Liver (tissue), 9 donors: ENCODE data around the gene GNAT2. TPM values are rescaled to one million over a fixed set of nuclear protein-coding genes. Genes with fewer than 3 reads are reported as not detected.

Source experiments
- DNase-seq: peaks from one replicate; pipeline ENCODE4 v3.0.0-alpha.2; 2017; ENCODE audit warnings: low spot score
- H3K27ac ChIP-seq, 2 donors: one replicate each; pipeline ENCODE4 v1.7.0; 2013; ENCODE audit warnings: inconsistent platforms in 2 of 2, low read length in 2 of 2, control low read depth in 1 of 2, low read depth in 1 of 2, mild to moderate bottlenecking in 1 of 2
- H3K27me3 ChIP-seq, 4 donors: one replicate each; pipeline versions ENCODE4 v1.6.1 to v1.7.0; 2013; ENCODE audit warnings: low read length in 3 of 4, inconsistent platforms in 1 of 4, mild to moderate bottlenecking in 1 of 4, moderate library complexity in 1 of 4; ENCODE audit not compliant: control insufficient read depth in 4 of 4, insufficient read depth in 4 of 4
- H3K36me3 ChIP-seq, 4 donors: one replicate each; pipeline versions ENCODE4 v1.6.1 to v1.7.0; 2013; ENCODE audit warnings: low read length in 3 of 4, mild to moderate bottlenecking in 3 of 4, low read depth in 1 of 4, moderate library complexity in 1 of 4; ENCODE audit not compliant: control insufficient read depth in 4 of 4, insufficient read depth in 3 of 4
- H3K4me1 ChIP-seq, 4 donors: one replicate each; pipeline versions ENCODE4 v1.6.1 to v1.7.0; 2013; ENCODE audit warnings: low read length in 3 of 4, mild to moderate bottlenecking in 3 of 4, moderate library complexity in 1 of 4; ENCODE audit not compliant: control insufficient read depth in 4 of 4, insufficient read depth in 4 of 4
- H3K4me3 ChIP-seq, 3 donors: one replicate each; pipeline versions ENCODE4 v1.6.1 to v1.7.0; 2013; ENCODE audit warnings: low read length in 3 of 3, control low read depth in 1 of 3, low read depth in 1 of 3, mild to moderate bottlenecking in 1 of 3
- H3K9ac ChIP-seq, 2 donors: one replicate each; pipeline ENCODE4 v1.7.0; 2013; ENCODE audit warnings: low read length in 2 of 2, mild to moderate bottlenecking in 2 of 2, moderate library complexity in 2 of 2, control low read depth in 1 of 2, low read depth in 1 of 2
- H3K9me3 ChIP-seq, 4 donors: one replicate each; pipeline versions ENCODE4 v1.6.1 to v1.7.0; 2013; ENCODE audit warnings: low read length in 3 of 4; ENCODE audit not compliant: control insufficient read depth in 4 of 4
- ATF3 ChIP-seq: IDR thresholded peaks from 2 replicates; pipeline ENCODE4 v1.6.1; 2016; ENCODE audit warnings: antibody characterized with exemption
- CTCF ChIP-seq: fragments of 150-350 bp; IDR thresholded peaks from 2 replicates; pipeline ENCODE4 v1.5.1; 2017; ENCODE audit warnings: improper control_type of control experiment, low read depth, low read length; ENCODE audit not compliant: missing input control
- EGR1 ChIP-seq, 2 donors: IDR thresholded peaks; 2 replicates each; pipeline ENCODE4 v1.6.1; 2016 to 2018; ENCODE audit warnings: antibody characterized with exemption in 2 of 2, low read depth in 2 of 2
- FOXA1 ChIP-seq: IDR thresholded peaks from 2 replicates; pipeline ENCODE4 v1.6.1; 2016; ENCODE audit warnings: antibody characterized with exemption
- FOXA2 ChIP-seq: IDR thresholded peaks from 2 replicates; pipeline ENCODE4 v1.6.1; 2016; ENCODE audit warnings: antibody characterized with exemption
- GABPA ChIP-seq, 2 donors: IDR thresholded peaks in 1 of 2; conservative IDR thresholded peaks in 1 of 2; 2 replicates each; pipeline ENCODE4 v1.6.1; 2016; ENCODE audit warnings: antibody characterized with exemption in 2 of 2, mild to moderate bottlenecking in 1 of 2, moderate library complexity in 1 of 2
- HNF4A ChIP-seq, 2 donors: conservative IDR thresholded peaks; 2 replicates each; pipeline ENCODE4 v1.6.1; 2016; ENCODE audit warnings: antibody characterized with exemption in 2 of 2, mild to moderate bottlenecking in 2 of 2
- HNF4G ChIP-seq: IDR thresholded peaks from 2 replicates; pipeline ENCODE4 v1.6.1; 2016; ENCODE audit warnings: antibody characterized with exemption
- JUND ChIP-seq, 2 donors: IDR thresholded peaks; 2 replicates each; pipeline ENCODE4 v1.6.1; 2016; ENCODE audit warnings: antibody characterized with exemption in 2 of 2
- MAX ChIP-seq: IDR thresholded peaks from 2 replicates; pipeline ENCODE4 v1.6.1; 2016; ENCODE audit warnings: antibody characterized with exemption
- NR2F2 ChIP-seq: IDR thresholded peaks from 2 replicates; pipeline ENCODE4 v1.6.1; 2016; ENCODE audit warnings: antibody characterized with exemption
- RAD21 ChIP-seq, 2 donors: IDR thresholded peaks; 2 replicates each; pipeline ENCODE4 v1.6.1; 2016; ENCODE audit warnings: antibody characterized with exemption in 2 of 2, mild to moderate bottlenecking in 2 of 2
- RXRA ChIP-seq, 2 donors: IDR thresholded peaks; 2 replicates each; pipeline ENCODE4 v1.6.1; 2017 to 2018; ENCODE audit warnings: antibody characterized with exemption in 2 of 2, mild to moderate bottlenecking in 1 of 2
- SP1 ChIP-seq: IDR thresholded peaks from 2 replicates; pipeline ENCODE4 v1.6.1; 2018; ENCODE audit warnings: antibody characterized with exemption, mild to moderate bottlenecking
- TAF1 ChIP-seq: conservative IDR thresholded peaks from 2 replicates; pipeline ENCODE4 v1.6.1; 2016; ENCODE audit warnings: antibody characterized with exemption, mild to moderate bottlenecking
- YY1 ChIP-seq: IDR thresholded peaks from 2 replicates; pipeline ENCODE4 v1.6.1; 2016; ENCODE audit warnings: antibody characterized with exemption, mild to moderate bottlenecking
- ZBTB33 ChIP-seq: IDR thresholded peaks from 2 replicates; pipeline ENCODE4 v1.6.1; 2016; ENCODE audit warnings: antibody characterized with exemption
- WGBS: extraction: QIAGEN DNeasy Blood & Tissue Kit; methylation state at CpG from one replicate; pipeline ENCODE4 v1.1.7; 2013; 5-methylcytosine and 5-hydroxymethylcytosine counted together
- polyA plus RNA-seq, 2 donors: library from polyadenylated mRNA; stranded (reverse) in 1 of 2; unstranded in 1 of 2; fragments of 200-250 nt in 1 of 2; fragments of >200 nt in 1 of 2; fragmentation: Nextera tagmentation in 1 of 2; extraction: Ambion mirVana in 1 of 2; gene quantifications; one replicate each; pipeline versions ENCODE4 v1.2.1 to v1.2.3, GENCODE V29; 2013 to 2015
- total RNA-seq, 2 donors: library from RNA; depleted of rRNA; stranded (reverse); fragments of >200 nt; gene quantifications; one replicate each; pipeline ENCODE4 v1.2.3, GENCODE V29; 2014
- donor health status: healthy.
- donor health status: healthy.
- donor health status: healthy.
- donor health status: healthy.
- donor health status: healthy.

The GNAT2 gene
- total and polyA plus RNA-seq, 4 donors = 0.09 to 0.17 (median 0.17) TPM; not detected in 1

- no peaks in the 10 kb centered on the region for H3K9me3 ChIP-seq
- H3K4me3 ChIP-seq = no peak overlapping the region
- H3K27ac ChIP-seq = no peak overlapping the region
- no peaks in the 10 kb centered on the region for H3K27me3 ChIP-seq
- 94% methylated on average over 12 of the region's 12 CpGs for WGBS
- H3K4me1 ChIP-seq = peaks cover 6 to 21% (median 12%) of the 10 kb centered on the region in 4 donors
- no peak for DNase-seq
- H3K9ac ChIP-seq = no peak overlapping the region
- no peak for TF ChIP-seq YY1
- TF ChIP-seq RXRA (IDR thresholded peaks at IDR 0.05) = no peak
- no peak for TF ChIP-seq GABPA (IDR thresholded peaks at IDR 0.05 in 1 of 2, conservative IDR thresholded peaks at IDR 0.05 in 1 of 2)
- no peak for TF ChIP-seq JUND (IDR thresholded peaks at IDR 0.05)
- H3K36me3 ChIP-seq = peaks cover 0 to 7% (median under 1%) of the 10 kb centered on the region in 4 donors
These were observed 35.1 kb upstream of the GNAT2 start for GRCh38 chr1:109654519-109654918.

GRCh38 chr1:109653306-109653705 is 33.9 kb upstream of the GNAT2 start:
- H3K9me3 ChIP-seq = no peaks in the 10 kb centered on the region
- TF ChIP-seq ATF3 (no peak), FOXA1 (no peak), GABPA (IDR thresholded peaks at IDR 0.05 in 1 of 2, conservative IDR thresholded peaks at IDR 0.05 in 1 of 2) (no peak), MAX (no peak), YY1 (no peak), RXRA (IDR thresholded peaks at IDR 0.05) (no peak), CTCF (no peak), RAD21 (IDR thresholded peaks at IDR 0.05) (no peak), JUND (IDR thresholded peaks at IDR 0.05) (no peak), HNF4G (no peak), SP1 (no peak), EGR1 (IDR thresholded peaks at IDR 0.05; ENCODE audit: low read depth in 2 of 2) (no peak)
- H3K27ac ChIP-seq = no peak overlapping the region
- no peaks in the 10 kb centered on the region for H3K27me3 ChIP-seq
- peaks cover 0 to 2% (median 0%) of the 10 kb centered on the region in 4 donors for H3K36me3 ChIP-seq
- WGBS = 85% methylated on average over 2 of the region's 2 CpGs
- DNase-seq = no peak
- peaks cover 6 to 21% (median 12%) of the 10 kb centered on the region in 4 donors for H3K4me1 ChIP-seq
- no peak overlapping the region for H3K9ac ChIP-seq
- no peak overlapping the region for H3K4me3 ChIP-seq

- whole genome bisulfite sequencing = 76% methylated on average over 2 of the region's 2 CpGs
These were observed 33.0 kb upstream of the GNAT2 start for GRCh38 chr1:109652402-109652801.

More at GRCh38 chr1:109652402-109652801, 33.0 kb upstream of the GNAT2 start:
- H3K27me3 ChIP-seq = no peaks in the 10 kb centered on the region
- TF ChIP-seq RAD21 (IDR thresholded peaks at IDR 0.05) = no peak
- TF ChIP-seq MAX = no peak
- TF ChIP-seq FOXA1 = no peak
- TF ChIP-seq ZBTB33 = no peak
- TF ChIP-seq RXRA (IDR thresholded peaks at IDR 0.05) = no peak
- no peak for TF ChIP-seq HNF4A (conservative IDR thresholded peaks at IDR 0.05)
- no peak for TF ChIP-seq GABPA (IDR thresholded peaks at IDR 0.05 in 1 of 2, conservative IDR thresholded peaks at IDR 0.05 in 1 of 2)
- TF ChIP-seq ATF3 = no peak
- TF ChIP-seq CTCF = no peak
- no peak for TF ChIP-seq JUND (IDR thresholded peaks at IDR 0.05)
- no peak for TF ChIP-seq EGR1 (IDR thresholded peaks at IDR 0.05; ENCODE audit: low read depth in 2 of 2)
- no peak for TF ChIP-seq TAF1
- TF ChIP-seq HNF4G = no peak
- no peak for TF ChIP-seq SP1
- no peak for TF ChIP-seq NR2F2
- no peak for TF ChIP-seq FOXA2
- no peak overlapping the region for H3K27ac ChIP-seq
- H3K4me1 ChIP-seq = peaks cover 6 to 16% (median 11%) of the 10 kb centered on the region in 4 donors
- H3K9me3 ChIP-seq = no peaks in the 10 kb centered on the region
- no peak overlapping the region for H3K4me3 ChIP-seq
- H3K36me3 ChIP-seq = no peaks in the 10 kb centered on the region
- H3K9ac ChIP-seq = no peak overlapping the region
- no peak for DNase-seq
